ENCODE results near the gene NRSN2.

- TF ChIP-seq YY1 (IDR thresholded peaks at IDR 0.05; ENCODE audit: low read depth) (no peak), EP300 (IDR thresholded peaks at IDR 0.05; ENCODE audit: borderline replicate concordance) (no peak), ZBTB7A (IDR thresholded peaks at IDR 0.05; ENCODE audit: low read depth) (no peak), TAF1 (IDR thresholded peaks at IDR 0.05; ENCODE audit: low read depth) (no peak), TEAD4 (IDR thresholded peaks at IDR 0.05) (no peak), CEBPB (IDR thresholded peaks at IDR 0.05) (no peak), MAX (IDR thresholded peaks at IDR 0.05) (no peak), NFIC (IDR thresholded peaks at IDR 0.05) (no peak), RAD21 (IDR thresholded peaks at IDR 0.05; ENCODE audit: low read depth) (no peak), CREB1 (IDR thresholded peaks at IDR 0.05; ENCODE audit: low read depth) (no peak), REST (IDR thresholded peaks at IDR 0.05; ENCODE audit: low read depth) (no peak), EGR1 (IDR thresholded peaks at IDR 0.05) (no peak), TCF12 (IDR thresholded peaks at IDR 0.05; ENCODE audit: low read depth) (no peak)
These were observed 9.8 kb downstream of the NRSN2 start for GRCh38 chr20:356745-357144.

Data from Ishikawa (cell line).